Fibroblast of mammary gland (primary cell): ENCODE data around the gene TCF25.
"Not testable (repeated sequence)": the region's sequence is repeated elsewhere in the genome, so short reads cannot be mapped to it uniquely, and the experiment has no call there.

Experiments
- DNase-seq: peaks from one replicate; pipeline ENCODE4 v3.0.0-alpha.2; 2010; ENCODE audit warnings: low read depth
- H3K4me3 ChIP-seq: 2 replicates; pipeline ENCODE4 v1.5.1; 2011; ENCODE audit warnings: low read depth, mild to moderate bottlenecking, low read length, moderate library complexity; ENCODE audit not compliant: control insufficient read depth
- TF ChIP-seq, protein P1 (sequence below): conservative IDR thresholded peaks from 2 replicates; pipeline ENCODE4 v1.5.1; 2011; ENCODE audit warnings: low read depth, low read length, inconsistent platforms; ENCODE audit not compliant: control insufficient read depth, insufficient read depth

The TCF25 gene, protein sequence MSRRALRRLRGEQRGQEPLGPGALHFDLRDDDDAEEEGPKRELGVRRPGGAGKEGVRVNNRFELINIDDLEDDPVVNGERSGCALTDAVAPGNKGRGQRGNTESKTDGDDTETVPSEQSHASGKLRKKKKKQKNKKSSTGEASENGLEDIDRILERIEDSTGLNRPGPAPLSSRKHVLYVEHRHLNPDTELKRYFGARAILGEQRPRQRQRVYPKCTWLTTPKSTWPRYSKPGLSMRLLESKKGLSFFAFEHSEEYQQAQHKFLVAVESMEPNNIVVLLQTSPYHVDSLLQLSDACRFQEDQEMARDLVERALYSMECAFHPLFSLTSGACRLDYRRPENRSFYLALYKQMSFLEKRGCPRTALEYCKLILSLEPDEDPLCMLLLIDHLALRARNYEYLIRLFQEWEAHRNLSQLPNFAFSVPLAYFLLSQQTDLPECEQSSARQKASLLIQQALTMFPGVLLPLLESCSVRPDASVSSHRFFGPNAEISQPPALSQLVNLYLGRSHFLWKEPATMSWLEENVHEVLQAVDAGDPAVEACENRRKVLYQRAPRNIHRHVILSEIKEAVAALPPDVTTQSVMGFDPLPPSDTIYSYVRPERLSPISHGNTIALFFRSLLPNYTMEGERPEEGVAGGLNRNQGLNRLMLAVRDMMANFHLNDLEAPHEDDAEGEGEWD

DNA sequence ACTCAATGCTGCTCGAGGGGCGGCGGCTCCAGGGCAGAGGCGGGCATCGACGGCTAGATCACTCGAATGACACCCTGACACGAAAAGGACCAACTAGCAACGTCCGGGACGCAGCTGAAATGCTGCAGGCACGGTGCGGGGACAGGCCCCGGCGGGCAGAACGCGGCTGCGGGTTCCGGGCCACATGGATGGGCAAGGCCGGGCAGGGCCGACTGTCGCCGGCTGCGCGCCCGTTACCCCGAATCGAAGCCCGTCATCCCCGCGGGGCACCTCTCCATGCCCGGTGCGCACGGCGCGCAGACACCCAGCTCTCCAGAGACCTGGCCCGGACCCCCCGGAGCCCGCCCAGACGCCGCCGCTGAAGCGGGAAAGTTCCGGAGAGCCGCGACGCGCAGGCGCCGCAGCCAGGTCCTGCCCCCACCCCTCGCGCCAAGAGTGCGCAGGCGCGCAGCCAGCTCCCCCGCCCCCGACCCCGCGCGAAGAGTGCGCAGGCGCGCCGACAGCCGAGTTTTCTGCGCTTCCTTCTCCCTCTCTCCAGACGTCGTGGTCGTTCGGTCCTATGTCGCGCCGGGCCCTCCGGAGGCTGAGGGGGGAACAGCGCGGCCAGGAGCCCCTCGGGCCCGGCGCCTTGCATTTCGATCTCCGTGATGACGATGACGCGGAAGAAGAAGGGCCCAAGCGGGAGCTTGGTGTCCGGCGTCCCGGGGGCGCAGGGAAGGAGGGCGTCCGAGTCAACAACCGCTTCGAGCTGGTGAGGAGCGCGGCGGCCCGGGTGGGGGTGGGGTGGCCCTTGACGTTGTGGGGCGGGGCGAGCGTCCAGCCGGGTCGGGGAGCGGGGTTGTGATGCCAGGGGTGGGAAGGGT, at the start of gene TCF25:
Gene TCF25 (plus strand): TSS at position 484 of the 863 bp plus-strand sequence. CDS start 76 bp downstream, at position 560.
- peak; percentile 77 for DNase-seq
- TF ChIP-seq, protein P1, sequence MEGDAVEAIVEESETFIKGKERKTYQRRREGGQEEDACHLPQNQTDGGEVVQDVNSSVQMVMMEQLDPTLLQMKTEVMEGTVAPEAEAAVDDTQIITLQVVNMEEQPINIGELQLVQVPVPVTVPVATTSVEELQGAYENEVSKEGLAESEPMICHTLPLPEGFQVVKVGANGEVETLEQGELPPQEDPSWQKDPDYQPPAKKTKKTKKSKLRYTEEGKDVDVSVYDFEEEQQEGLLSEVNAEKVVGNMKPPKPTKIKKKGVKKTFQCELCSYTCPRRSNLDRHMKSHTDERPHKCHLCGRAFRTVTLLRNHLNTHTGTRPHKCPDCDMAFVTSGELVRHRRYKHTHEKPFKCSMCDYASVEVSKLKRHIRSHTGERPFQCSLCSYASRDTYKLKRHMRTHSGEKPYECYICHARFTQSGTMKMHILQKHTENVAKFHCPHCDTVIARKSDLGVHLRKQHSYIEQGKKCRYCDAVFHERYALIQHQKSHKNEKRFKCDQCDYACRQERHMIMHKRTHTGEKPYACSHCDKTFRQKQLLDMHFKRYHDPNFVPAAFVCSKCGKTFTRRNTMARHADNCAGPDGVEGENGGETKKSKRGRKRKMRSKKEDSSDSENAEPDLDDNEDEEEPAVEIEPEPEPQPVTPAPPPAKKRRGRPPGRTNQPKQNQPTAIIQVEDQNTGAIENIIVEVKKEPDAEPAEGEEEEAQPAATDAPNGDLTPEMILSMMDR = no peak
- peak within 1 kb of the TSS; percentile 81 for H3K4me3 ChIP-seq

DNA sequence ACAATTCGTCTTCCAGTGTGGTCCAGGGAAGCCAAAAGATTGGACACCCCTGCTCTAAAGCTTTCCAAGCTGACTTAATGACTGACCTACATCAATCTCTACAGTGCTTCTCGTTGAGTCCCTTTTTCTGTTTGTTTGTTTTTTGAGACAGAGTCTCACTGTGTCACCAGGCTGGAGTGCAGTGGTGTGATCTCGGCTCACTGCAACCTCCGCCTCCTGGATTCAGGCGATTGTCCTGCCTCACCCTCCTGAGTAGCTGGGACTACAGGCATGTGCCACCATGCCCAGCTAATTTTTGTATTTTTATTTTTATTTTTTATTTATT, 49.6 kb upstream of the TCF25 start:
- not testable (repeated sequence) for DNase-seq, H3K4me3 ChIP-seq

DNA sequence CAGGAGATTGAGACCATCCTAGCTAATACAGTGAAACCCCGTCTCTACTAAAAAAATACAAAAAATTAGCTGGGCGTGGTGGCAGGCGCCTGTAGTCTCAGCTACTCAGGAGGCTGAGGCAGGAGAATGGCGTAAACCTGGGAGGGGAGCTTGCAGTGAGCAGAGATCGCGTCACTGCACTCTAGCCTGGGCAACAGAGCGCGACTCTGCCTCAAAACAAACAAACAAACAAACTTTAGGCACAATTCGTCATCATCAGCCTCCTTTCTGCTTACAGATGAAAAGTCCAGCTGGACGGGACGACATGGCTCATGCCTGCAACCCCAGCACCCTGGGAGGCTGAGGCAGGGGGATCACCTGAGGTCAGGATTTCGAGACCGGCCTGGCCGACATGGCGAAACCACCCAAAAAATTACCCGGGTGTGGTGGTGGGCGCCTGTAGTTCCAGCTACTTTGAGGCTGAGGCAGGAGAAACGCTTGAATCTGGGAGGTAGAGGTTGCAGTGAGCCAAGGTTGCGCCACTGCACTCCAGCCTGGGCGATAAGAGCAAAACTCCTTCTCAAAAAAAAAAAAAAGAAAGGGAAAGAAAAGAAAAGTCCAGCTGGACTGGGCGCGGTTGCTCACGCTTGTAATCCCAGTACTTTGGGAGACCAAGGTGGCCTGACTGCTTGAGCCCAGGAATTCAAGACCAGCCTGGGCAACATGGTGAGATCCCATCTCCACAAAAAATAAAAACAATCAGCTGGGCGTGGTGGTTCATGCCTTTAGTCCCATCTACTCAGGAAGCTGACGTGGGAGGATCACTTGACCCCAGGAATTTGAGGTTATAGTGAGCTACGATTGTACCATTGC, 46.6 kb upstream of the TCF25 start:
- DNase-seq = no peak
- TF ChIP-seq, protein P1 = no peak
- H3K4me3 ChIP-seq = no peak overlapping the region

DNA sequence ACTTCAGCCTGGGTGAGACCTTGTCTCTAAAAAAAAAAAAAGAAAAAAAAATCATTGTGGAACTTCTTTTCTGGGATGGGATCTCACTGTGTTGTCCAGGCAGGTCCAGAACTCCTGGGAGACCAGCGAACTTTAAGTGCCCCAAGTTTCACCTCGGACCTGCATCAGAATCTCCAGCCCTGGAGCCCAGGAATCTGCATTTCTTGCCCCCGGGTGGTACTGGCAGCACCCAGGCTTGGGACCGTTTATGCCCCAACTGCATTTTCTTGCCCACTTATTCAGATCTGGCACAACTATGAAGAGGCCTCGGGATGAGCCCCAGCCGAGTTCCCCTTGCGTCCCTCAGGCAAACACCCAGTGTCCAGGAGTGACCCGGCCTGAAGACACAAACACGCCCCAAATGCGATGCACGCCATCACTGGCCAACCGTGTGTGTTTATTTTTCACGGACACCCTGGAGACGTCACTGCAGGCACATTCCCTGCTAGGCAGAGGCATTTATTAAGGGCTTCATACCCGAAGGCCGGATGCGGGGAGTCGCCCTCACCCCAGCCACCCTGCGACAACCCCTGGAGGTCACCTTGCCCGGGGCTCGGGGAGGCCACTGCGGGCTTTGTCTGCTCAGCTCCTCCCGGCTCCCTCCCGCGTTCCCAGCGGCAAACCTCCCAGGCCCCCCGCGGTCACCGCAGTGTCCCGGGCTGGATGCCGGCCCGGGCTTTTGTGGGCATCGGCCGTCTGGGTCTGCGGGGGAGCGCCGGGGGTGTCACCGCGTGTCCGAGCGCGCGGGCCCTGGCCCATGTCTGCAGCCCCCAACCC, 45.8 kb upstream of the TCF25 start:
- peak; percentile 59 for DNase-seq
- TF ChIP-seq, protein P1 = no peak
- H3K4me3 ChIP-seq = peak overlapping the region; percentile 45

DNA sequence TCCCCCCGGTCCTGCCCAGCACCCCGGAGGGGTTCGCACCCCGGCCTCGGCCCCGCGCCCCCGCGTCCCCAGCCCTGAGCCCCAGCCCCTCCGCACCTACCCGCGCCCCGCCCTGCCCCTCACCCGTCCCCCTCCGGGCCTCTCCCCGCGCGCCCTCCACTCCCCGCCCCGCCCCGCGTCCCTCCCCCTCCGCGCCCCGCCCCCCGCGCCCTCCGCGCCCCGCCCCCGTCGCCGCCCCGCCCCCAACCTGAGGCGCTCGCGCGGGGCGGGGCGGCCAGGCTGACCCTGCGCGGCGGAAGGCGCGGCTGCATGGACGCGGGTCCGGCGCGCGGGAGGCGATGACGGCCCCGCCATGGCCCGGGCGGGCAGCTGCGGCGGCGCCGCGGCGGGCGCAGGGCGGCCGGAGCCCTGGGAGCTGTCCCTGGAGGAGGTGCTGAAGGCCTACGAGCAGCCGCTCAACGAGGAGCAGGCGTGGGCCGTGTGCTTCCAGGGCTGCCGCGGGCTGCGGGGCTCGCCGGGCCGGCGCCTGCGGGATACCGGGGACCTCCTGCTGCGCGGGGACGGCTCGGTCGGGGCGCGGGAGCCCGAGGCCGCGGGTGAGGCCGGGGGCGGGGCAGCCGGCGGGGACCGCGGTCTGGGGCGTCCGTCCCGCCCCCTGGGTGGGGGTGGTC, 45.1 kb upstream of the TCF25 start, which contains the start of gene SPIRE2:
Gene SPIRE2 (plus strand): TSS at position 277 of the 671 bp plus-strand sequence. CDS start 76 bp downstream, at position 353.
- peak within 1 kb of the TSS; percentile 45 for H3K4me3 ChIP-seq
- peak; percentile 57 for DNase-seq
- TF ChIP-seq, protein P1 = no peak

DNA sequence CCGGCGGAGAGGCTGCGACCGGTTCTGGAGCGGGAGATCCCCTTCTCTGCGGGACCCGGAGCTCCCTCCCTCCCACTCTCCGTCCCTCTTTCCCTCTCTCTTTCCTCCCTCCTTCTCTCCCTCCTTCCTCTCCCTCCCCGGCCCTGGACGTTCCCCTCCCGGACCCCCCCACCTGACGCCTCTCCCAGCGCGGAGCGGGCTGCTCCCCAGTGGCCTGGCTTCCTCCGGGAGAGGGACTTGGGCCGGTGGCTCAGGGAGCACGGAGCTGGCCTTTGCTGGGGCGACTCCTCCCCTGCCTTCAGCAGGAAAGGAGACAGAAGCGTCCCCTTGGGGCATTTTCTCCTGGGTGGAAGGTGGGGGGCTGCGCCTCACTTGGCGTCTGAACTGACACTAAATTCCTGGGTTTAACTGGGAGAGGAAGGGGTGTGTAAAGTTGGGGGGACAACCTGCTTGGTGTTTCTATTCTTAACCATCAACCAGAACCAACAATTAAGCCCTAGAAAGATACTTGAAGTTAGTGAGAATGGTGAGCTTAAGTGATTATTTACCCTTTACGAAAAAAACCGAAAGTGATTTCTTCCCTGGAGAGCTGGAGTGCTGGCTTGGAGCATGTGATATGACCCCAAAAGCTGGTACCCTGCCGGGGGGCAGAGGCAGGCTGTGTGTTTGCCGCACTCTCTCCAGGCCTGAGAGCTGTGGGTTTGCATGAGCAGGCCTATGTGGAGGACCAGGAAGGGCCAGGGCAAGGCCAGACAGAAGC, 44.3 kb upstream of the TCF25 start:
- TF ChIP-seq, protein P1 = no peak
- H3K4me3 ChIP-seq = peak overlapping the region; percentile 43
- DNase-seq = no peak
